ENCODE results near the gene HAUS8.

GRCh38 chr19:17110599-17110966 is 35.3 kb upstream of the HAUS8 start:
- TF ChIP-seq CTCF (IDR thresholded peaks at IDR 0.05; ENCODE audit: insufficient read depth, low read length, poor library complexity, severe bottlenecking) (no peak), EZH2phosphoT487 (conservative IDR thresholded peaks at IDR 0.05; ENCODE audit: low read length) (no peak)
